ENCODE measurements around the gene MUC6.

DNA sequence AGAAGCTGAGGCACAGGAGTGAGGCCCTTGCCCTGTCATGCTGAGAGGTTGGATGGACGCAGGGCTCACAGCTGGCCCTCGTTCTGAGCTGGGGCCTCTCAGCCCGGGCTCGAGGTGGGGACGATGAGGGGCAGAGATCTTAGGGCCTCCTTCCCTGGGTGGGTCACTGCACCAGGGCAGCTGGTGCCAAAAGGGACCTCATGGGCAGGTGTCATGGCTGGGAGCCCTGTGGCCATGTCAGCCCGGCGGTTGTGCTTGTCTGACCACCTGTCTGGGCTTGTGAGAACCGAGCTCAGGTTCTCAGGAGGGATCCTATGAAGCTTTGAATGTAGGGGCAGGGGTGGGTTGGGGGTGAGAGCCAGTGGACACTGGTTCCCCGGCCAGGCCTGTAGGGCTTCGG is 1.8 kb upstream of the MUC6 start:
- TF ChIP-seq POLR2AphosphoS5 (IDR thresholded peaks at IDR 0.05) (no peak), POLR2A (IDR thresholded peaks at IDR 0.05; ENCODE audit: low read depth) (no peak)
- TF ChIP-seq, protein P1, sequence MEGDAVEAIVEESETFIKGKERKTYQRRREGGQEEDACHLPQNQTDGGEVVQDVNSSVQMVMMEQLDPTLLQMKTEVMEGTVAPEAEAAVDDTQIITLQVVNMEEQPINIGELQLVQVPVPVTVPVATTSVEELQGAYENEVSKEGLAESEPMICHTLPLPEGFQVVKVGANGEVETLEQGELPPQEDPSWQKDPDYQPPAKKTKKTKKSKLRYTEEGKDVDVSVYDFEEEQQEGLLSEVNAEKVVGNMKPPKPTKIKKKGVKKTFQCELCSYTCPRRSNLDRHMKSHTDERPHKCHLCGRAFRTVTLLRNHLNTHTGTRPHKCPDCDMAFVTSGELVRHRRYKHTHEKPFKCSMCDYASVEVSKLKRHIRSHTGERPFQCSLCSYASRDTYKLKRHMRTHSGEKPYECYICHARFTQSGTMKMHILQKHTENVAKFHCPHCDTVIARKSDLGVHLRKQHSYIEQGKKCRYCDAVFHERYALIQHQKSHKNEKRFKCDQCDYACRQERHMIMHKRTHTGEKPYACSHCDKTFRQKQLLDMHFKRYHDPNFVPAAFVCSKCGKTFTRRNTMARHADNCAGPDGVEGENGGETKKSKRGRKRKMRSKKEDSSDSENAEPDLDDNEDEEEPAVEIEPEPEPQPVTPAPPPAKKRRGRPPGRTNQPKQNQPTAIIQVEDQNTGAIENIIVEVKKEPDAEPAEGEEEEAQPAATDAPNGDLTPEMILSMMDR (IDR thresholded peaks at IDR 0.05): no peak
